Endothelial cell of umbilical vein (primary cell): ENCODE measurements around the gene BICRA. TPM values are rescaled to one million over a fixed set of nuclear protein-coding genes. Genes with fewer than 3 reads are reported as not detected.

Experiments used
- BruUV-seq: library from RNA; stranded (reverse); fragments of 400-500 nt; replicated peaks from 2 replicates; lab custom pipeline; 2021; lab: Mats Ljungman, UMichigan
- CTCF ChIA-PET: fragments of 300-600, 350-600 bp; sonication (Branson Sonifier 250); formaldehyde crosslinking; loops from one replicate; lab custom pipeline; 2021; ENCODE audit warnings: antibody characterized with exemption, inconsistent platforms; lab: Charles Lee
- POLR2A ChIA-PET: fragments of 300-600, 350-600 bp; sonication (Branson Sonifier 250); formaldehyde crosslinking; loops from one replicate; lab custom pipeline; 2021; ENCODE audit warnings: antibody characterized with exemption, inconsistent platforms; lab: Charles Lee
- DNase-seq: peaks from one replicate; pipeline ENCODE4 v3.0.0-alpha.2; 2011; ENCODE audit warnings: low read depth, low spot score
- FAIRE-seq: peaks from 2 replicates; lab custom pipeline; 2011; peaks lifted over from hg19 to GRCh38; lab: Jason Lieb, UNC
- H2AFZ ChIP-seq: 2 replicates; pipeline ENCODE4 v1.6.0; 2012; ENCODE audit warnings: low read depth, low read length, control low read depth, inconsistent platforms
- H3K27ac ChIP-seq: 2 replicates; pipeline ENCODE4 v1.5.1; 2011; ENCODE audit warnings: low read depth, mild to moderate bottlenecking, control low read depth, low read length, moderate library complexity; ENCODE audit not compliant: insufficient read depth
- H3K27me3 ChIP-seq, 2 experiments: 2 replicates each; pipeline versions ENCODE4 v1.6.0 to v1.6.1; 2011; ENCODE audit warnings: low read length in 2 of 2, mixed read lengths in 1 of 2; ENCODE audit not compliant: control insufficient read depth in 2 of 2, insufficient read depth in 2 of 2
- H3K36me3 ChIP-seq, 2 experiments: 2 replicates in 1 of 2; 3 replicates in 1 of 2; pipeline ENCODE4 v1.5.1; 2011; ENCODE audit warnings: low read length in 2 of 2, mild to moderate bottlenecking in 1 of 2, moderate library complexity in 1 of 2; ENCODE audit not compliant: control insufficient read depth in 2 of 2, insufficient read depth in 2 of 2; ENCODE audit errors: extremely low read depth in 1 of 2
- H3K4me1 ChIP-seq: 3 replicates; pipeline ENCODE4 v1.5.1; 2011; ENCODE audit warnings: mild to moderate bottlenecking, low read length; ENCODE audit not compliant: control insufficient read depth, insufficient read depth; ENCODE audit errors: extremely low read depth
- H3K4me2 ChIP-seq: 2 replicates; pipeline ENCODE4 v1.6.1; 2011; ENCODE audit warnings: low read length, control low read depth, mixed read lengths; ENCODE audit not compliant: insufficient read depth
- H3K4me3 ChIP-seq, 3 experiments: fragments of 200-600 bp in 1 of 3; sonication (generic), shearing (Covaris generic) in 1 of 3; replicated peaks in 1 of 3; 2 replicates each; pipeline ENCODE4 v1.5.1; 2011 to 2016; ENCODE audit warnings: control low read depth in 3 of 3, low read length in 3 of 3, mild to moderate bottlenecking in 2 of 3, inconsistent platforms in 1 of 3, low read depth in 1 of 3, moderate library complexity in 1 of 3; ENCODE audit not compliant: insufficient read depth in 1 of 3
- H3K79me2 ChIP-seq: 2 replicates; pipeline ENCODE4 v1.6.0; 2012; ENCODE audit warnings: low read length, inconsistent platforms; ENCODE audit not compliant: control insufficient read depth, insufficient read depth
- H3K9ac ChIP-seq: replicated peaks from 2 replicates; pipeline ENCODE3; 2011; ENCODE audit warnings: low read length, control low read depth; ENCODE audit not compliant: insufficient read depth; ENCODE audit errors: extremely low read depth
- H3K9me1 ChIP-seq: replicated peaks from 3 replicates; pipeline ENCODE4 v1.6.0; 2011; ENCODE audit warnings: mild to moderate bottlenecking, low read length; ENCODE audit not compliant: control insufficient read depth, insufficient read depth; ENCODE audit errors: extremely low read depth
- H3K9me3 ChIP-seq: replicated peaks from 2 replicates; pipeline ENCODE4 v1.5.1; 2012; ENCODE audit warnings: low read length, inconsistent platforms; ENCODE audit not compliant: control insufficient read depth, insufficient read depth
- H4K20me1 ChIP-seq: replicated peaks from 2 replicates; pipeline ENCODE3; 2011; ENCODE audit warnings: mild to moderate bottlenecking, low read length; ENCODE audit not compliant: control insufficient read depth, insufficient read depth; ENCODE audit errors: extremely low read depth
- GATA2 ChIP-seq: IDR thresholded peaks from 2 replicates; pipeline ENCODE4 v1.7.0; 2011; ENCODE audit warnings: low read depth, mild to moderate bottlenecking, moderate library complexity, mixed read lengths, low read length; ENCODE audit not compliant: insufficient read length, insufficient read depth
- JUN ChIP-seq: IDR thresholded peaks from 2 replicates; pipeline ENCODE4 v1.6.1; 2011; ENCODE audit warnings: borderline replicate concordance, low read depth; ENCODE audit not compliant: insufficient read length, insufficient read depth
- MYC ChIP-seq: IDR thresholded peaks from one replicate; pipeline ENCODE4 v1.6.1; 2011; ENCODE audit warnings: mild to moderate bottlenecking, low read depth, low read length
- dilution Hi-C: fragments of 300-500 bp; cut with MboI; formaldehyde crosslinking; loops from one replicate; pipeline ENCODE4 v1.15.0; 2019; ENCODE audit warnings: low sequenced_read_pairs; ENCODE audit not compliant: extremely low pct_ligation_motif_present
- intact Hi-C: fragments of 100-400 bp; cut with micrococcal nuclease; formaldehyde crosslinking; loops from one replicate; pipeline ENCODE4 v1.10.0; 2022
- polyA plus RNA-seq, 4 experiments: library from polyadenylated mRNA; depleted of rRNA in 3 of 4; stranded (reverse) in 3 of 4; unstranded in 1 of 4; fragments of >200 nt; gene quantifications; 2 replicates each; pipeline versions ENCODE4 v1.2.1 to v1.2.3, GENCODE V29; 2011 to 2012; ENCODE audit warnings: missing spikeins in 1 of 4
- total RNA-seq: library from RNA; stranded (reverse); gene quantifications from 2 replicates; pipeline ENCODE4 v1.2.3, GENCODE V29; 2021
- TF ChIP-seq, protein P1 (sequence below): IDR thresholded peaks from 2 replicates; pipeline ENCODE4 v1.6.1; 2011; ENCODE audit not compliant: insufficient read depth, insufficient read length
- TF ChIP-seq, protein P2 (sequence below), 2 donors: IDR thresholded peaks; 1 replicate in 1 of 2; 2 replicates in 1 of 2; pipeline ENCODE4 v1.5.1; 2011; ENCODE audit warnings: low read length in 2 of 2, mild to moderate bottlenecking in 2 of 2, moderate library complexity in 2 of 2, control low read depth in 1 of 2, inconsistent platforms in 1 of 2, low read depth in 1 of 2; ENCODE audit not compliant: insufficient read depth in 1 of 2; ENCODE audit errors: extremely low read depth in 1 of 2

The BICRA gene
- total and polyA plus RNA-seq, 2 donors (not counting 3 experiments of a cell fraction or from before 2014, with no cell fraction given), result 3.8 to 20.5 TPM

DNA sequence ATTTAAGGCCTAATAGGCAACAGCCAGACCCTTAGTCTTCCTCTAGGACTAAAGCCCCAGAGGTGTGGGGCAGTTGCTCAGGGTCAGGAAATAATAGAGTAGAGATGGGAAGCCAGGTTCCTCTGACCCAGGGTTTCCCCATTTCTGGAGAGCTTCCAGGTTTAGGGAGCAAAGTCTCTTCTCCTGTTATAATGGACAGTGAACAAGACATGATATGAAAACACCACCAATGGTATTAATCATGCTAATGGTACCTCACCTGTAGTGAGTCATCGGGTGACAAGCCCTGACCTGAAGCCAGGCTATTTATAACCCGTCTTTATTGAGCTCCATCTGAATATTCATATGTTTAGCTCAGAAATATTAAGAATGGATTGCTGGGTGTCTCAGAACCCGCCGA is 24.6 kb downstream of the BICRA start:
- Histone ChIP-seq H3K79me2 (peaks cover 65% of the 10 kb centered on the region), H3K4me3 (no peak overlapping the region), H3K4me2 (no peak overlapping the region), H3K36me3 (no peaks in the 10 kb centered on the region), H4K20me1 (peaks cover 4% of the 10 kb centered on the region), H3K9ac (no peak overlapping the region), H3K9me1 (no peaks in the 10 kb centered on the region), H3K27me3 (no peaks in the 10 kb centered on the region), H3K4me1 (no peaks in the 10 kb centered on the region), H3K27ac (no peak overlapping the region), H2AFZ (no peak overlapping the region), H3K9me3 (no peaks in the 10 kb centered on the region)
- dilution Hi-C loops, result no loop called here
- no TSS peak for BruUV-seq
- DNase-seq, result no peak
- ChIA-PET POLR2A (interaction anchor here (0.7 kb wide), 1 partner anchor 73 kb away, joined by 3 read pairs; no protein-coding TSS in a partner anchor), CTCF (interaction anchor here (0.5 kb wide), 1 partner anchor 270 kb away, joined by 5 read pairs; no protein-coding TSS in a partner anchor)
- FAIRE-seq, result no peak
- TF ChIP-seq, protein P1, sequence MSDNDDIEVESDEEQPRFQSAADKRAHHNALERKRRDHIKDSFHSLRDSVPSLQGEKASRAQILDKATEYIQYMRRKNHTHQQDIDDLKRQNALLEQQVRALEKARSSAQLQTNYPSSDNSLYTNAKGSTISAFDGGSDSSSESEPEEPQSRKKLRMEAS, result no peak
- TF ChIP-seq GATA2, result no peak
- no peak for TF ChIP-seq MYC
- TF ChIP-seq, protein P2, sequence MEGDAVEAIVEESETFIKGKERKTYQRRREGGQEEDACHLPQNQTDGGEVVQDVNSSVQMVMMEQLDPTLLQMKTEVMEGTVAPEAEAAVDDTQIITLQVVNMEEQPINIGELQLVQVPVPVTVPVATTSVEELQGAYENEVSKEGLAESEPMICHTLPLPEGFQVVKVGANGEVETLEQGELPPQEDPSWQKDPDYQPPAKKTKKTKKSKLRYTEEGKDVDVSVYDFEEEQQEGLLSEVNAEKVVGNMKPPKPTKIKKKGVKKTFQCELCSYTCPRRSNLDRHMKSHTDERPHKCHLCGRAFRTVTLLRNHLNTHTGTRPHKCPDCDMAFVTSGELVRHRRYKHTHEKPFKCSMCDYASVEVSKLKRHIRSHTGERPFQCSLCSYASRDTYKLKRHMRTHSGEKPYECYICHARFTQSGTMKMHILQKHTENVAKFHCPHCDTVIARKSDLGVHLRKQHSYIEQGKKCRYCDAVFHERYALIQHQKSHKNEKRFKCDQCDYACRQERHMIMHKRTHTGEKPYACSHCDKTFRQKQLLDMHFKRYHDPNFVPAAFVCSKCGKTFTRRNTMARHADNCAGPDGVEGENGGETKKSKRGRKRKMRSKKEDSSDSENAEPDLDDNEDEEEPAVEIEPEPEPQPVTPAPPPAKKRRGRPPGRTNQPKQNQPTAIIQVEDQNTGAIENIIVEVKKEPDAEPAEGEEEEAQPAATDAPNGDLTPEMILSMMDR (IDR thresholded peaks at IDR 0.05; ENCODE audit: extremely low read depth in 1 of 2, insufficient read depth in 1 of 2, low read depth in 1 of 2, low read length in 2 of 2), result no peak
- TF ChIP-seq JUN, result no peak
- intact Hi-C loops, result no loop called here
